ENCODE data around the gene PPP2R5D. TPM values are rescaled to one million over a fixed set of nuclear protein-coding genes. Genes with fewer than 3 reads are reported as not detected.

PPP2R5D gene
- total RNA-seq, 1 experiment from 2014 or later: 52.7 TPM

DNA sequence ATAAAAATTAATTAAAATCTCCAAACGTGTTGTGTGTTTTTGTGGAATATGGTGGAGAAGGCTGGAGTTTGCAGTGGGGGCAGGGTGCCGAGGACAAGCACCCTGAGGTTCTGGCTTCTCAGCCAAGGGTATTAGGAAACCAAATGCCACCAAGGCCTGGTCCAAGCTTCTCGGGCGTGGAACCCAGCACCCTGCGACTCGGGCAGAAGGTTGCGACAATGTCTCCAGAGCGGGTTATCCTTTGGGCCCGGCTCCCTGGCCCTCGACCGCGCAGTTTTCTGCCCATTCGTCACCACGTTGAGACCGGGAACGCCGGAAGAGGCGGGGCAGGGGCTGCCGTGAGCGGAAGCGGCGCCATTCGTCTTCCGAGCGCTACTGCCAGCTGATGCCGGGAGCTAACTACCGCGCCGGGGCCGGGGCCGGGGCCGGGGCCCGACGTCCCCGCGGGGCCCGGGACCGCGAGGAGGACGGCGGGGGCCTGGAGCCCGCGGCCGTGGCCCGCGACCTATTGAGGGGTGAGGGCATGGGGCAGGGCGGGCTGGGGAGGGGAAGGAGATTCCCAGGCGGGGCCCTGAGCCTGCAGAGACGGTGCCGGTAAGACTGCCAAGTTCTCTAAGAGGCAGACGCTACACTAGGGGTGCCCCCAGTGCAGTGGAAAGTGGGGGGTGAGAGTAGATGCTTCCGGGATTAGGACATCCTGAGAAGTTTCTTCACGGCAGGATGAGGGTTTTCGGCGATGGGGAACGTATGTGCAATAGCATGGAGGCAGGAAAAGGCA is 37.1 kb downstream of the PPP2R5D start, which contains the start of gene RRP36 (continued):
- TF ChIP-seq, protein P1, sequence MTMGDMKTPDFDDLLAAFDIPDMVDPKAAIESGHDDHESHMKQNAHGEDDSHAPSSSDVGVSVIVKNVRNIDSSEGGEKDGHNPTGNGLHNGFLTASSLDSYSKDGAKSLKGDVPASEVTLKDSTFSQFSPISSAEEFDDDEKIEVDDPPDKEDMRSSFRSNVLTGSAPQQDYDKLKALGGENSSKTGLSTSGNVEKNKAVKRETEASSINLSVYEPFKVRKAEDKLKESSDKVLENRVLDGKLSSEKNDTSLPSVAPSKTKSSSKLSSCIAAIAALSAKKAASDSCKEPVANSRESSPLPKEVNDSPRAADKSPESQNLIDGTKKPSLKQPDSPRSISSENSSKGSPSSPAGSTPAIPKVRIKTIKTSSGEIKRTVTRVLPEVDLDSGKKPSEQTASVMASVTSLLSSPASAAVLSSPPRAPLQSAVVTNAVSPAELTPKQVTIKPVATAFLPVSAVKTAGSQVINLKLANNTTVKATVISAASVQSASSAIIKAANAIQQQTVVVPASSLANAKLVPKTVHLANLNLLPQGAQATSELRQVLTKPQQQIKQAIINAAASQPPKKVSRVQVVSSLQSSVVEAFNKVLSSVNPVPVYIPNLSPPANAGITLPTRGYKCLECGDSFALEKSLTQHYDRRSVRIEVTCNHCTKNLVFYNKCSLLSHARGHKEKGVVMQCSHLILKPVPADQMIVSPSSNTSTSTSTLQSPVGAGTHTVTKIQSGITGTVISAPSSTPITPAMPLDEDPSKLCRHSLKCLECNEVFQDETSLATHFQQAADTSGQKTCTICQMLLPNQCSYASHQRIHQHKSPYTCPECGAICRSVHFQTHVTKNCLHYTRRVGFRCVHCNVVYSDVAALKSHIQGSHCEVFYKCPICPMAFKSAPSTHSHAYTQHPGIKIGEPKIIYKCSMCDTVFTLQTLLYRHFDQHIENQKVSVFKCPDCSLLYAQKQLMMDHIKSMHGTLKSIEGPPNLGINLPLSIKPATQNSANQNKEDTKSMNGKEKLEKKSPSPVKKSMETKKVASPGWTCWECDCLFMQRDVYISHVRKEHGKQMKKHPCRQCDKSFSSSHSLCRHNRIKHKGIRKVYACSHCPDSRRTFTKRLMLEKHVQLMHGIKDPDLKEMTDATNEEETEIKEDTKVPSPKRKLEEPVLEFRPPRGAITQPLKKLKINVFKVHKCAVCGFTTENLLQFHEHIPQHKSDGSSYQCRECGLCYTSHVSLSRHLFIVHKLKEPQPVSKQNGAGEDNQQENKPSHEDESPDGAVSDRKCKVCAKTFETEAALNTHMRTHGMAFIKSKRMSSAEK (CRISPR knock-in tag; IDR thresholded peaks at IDR 0.05; ENCODE audit: borderline replicate concordance): 0 out of 2 replicates have a peak, but pooled peaks have one; percentile 35
- TF ChIP-seq NFATC4 (CRISPR knock-in tag; IDR thresholded peaks at IDR 0.05): no peak
- TF ChIP-seq ZNF317 (CRISPR knock-in tag; IDR thresholded peaks at IDR 0.05; ENCODE audit: borderline replicate concordance, low read depth): no peak
- TF ChIP-seq ELF4 (CRISPR knock-in tag; IDR thresholded peaks at IDR 0.05; ENCODE audit: low read depth): no peak
- TF ChIP-seq GABPB1 (CRISPR knock-in tag; IDR thresholded peaks at IDR 0.05): peak; percentile 67

DNA sequence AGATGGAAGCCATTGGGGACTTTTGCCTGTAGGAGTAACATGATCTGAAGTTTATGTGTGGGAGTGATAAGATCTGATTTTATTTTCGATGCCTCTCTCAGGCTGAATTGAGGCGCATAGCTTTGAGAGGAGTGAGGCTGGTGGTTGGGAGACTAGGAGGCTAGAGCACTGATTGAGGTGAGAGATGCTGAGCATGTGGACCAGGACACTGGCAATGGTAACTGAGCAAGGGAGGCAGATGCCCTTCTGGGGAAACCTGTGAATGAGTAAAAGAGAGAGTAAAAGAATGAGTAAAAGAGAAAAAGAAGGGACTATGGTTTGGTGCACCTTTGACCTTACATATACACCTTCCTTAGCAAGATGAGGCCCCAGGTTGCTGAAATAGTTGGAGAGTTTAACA is 40.1 kb downstream of the PPP2R5D start:
- Mint-ChIP-seq H3K27me3 (ENCODE audit: low read depth) (no peaks in the 10 kb centered on the region), H3K4me1 (peaks cover 8% of the 10 kb centered on the region), H3K4me3 (no peak overlapping the region), H3K9me3 (no peaks in the 10 kb centered on the region), H3K27ac (peak overlapping the region; percentile 36), H3K36me3 (peaks cover 53% of the 10 kb centered on the region)
- DNase-seq (ENCODE audit: low spot score): no peak
- no peak for ATAC-seq
- POLR2A ChIA-PET: no interaction called here
- CTCF ChIA-PET: no interaction called here
- TF ChIP-seq, protein P2, sequence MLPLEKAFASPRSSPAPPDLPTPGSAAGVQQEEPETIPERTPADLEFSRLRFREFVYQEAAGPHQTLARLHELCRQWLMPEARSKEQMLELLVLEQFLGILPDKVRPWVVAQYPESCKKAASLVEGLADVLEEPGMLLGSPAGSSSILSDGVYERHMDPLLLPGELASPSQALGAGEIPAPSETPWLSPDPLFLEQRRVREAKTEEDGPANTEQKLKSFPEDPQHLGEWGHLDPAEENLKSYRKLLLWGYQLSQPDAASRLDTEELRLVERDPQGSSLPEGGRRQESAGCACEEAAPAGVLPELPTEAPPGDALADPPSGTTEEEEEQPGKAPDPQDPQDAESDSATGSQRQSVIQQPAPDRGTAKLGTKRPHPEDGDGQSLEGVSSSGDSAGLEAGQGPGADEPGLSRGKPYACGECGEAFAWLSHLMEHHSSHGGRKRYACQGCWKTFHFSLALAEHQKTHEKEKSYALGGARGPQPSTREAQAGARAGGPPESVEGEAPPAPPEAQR (CRISPR knock-in tag; IDR thresholded peaks at IDR 0.05): no peak
- TF ChIP-seq ZNF232 (CRISPR knock-in tag; IDR thresholded peaks at IDR 0.05) (no peak), ZNF416 (CRISPR knock-in tag; IDR thresholded peaks at IDR 0.05) (no peak), ATF1 (CRISPR knock-in tag; IDR thresholded peaks at IDR 0.05) (no peak), NFATC4 (CRISPR knock-in tag; IDR thresholded peaks at IDR 0.05) (no peak), FOXJ3 (CRISPR knock-in tag; IDR thresholded peaks at IDR 0.05; ENCODE audit: borderline replicate concordance) (no peak), SP1 (CRISPR knock-in tag; conservative IDR thresholded peaks at IDR 0.05) (no peak), MXD4 (CRISPR knock-in tag; IDR thresholded peaks at IDR 0.05; ENCODE audit: borderline replicate concordance) (no peak), ZNF138 (CRISPR knock-in tag; conservative IDR thresholded peaks at IDR 0.05) (no peak), JUN (CRISPR knock-in tag; IDR thresholded peaks at IDR 0.05) (no peak), NR1H2 (CRISPR knock-in tag; IDR thresholded peaks at IDR 0.05) (no peak), ZNF263 (CRISPR knock-in tag; IDR thresholded peaks at IDR 0.05; ENCODE audit: low read depth) (no peak), ZNF121 (CRISPR knock-in tag; IDR thresholded peaks at IDR 0.05) (no peak)
- TF ChIP-seq, protein P3, sequence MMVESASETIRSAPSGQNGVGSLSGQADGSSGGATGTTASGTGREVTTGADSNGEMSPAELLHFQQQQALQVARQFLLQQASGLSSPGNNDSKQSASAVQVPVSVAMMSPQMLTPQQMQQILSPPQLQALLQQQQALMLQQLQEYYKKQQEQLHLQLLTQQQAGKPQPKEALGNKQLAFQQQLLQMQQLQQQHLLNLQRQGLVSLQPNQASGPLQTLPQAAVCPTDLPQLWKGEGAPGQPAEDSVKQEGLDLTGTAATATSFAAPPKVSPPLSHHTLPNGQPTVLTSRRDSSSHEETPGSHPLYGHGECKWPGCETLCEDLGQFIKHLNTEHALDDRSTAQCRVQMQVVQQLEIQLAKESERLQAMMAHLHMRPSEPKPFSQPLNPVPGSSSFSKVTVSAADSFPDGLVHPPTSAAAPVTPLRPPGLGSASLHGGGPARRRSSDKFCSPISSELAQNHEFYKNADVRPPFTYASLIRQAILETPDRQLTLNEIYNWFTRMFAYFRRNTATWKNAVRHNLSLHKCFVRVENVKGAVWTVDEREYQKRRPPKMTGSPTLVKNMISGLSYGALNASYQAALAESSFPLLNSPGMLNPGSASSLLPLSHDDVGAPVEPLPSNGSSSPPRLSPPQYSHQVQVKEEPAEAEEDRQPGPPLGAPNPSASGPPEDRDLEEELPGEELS (CRISPR knock-in tag; IDR thresholded peaks at IDR 0.05): no peak
- TF ChIP-seq, protein P1 (CRISPR knock-in tag; IDR thresholded peaks at IDR 0.05; ENCODE audit: borderline replicate concordance): no peak
- TF ChIP-seq, protein P4, sequence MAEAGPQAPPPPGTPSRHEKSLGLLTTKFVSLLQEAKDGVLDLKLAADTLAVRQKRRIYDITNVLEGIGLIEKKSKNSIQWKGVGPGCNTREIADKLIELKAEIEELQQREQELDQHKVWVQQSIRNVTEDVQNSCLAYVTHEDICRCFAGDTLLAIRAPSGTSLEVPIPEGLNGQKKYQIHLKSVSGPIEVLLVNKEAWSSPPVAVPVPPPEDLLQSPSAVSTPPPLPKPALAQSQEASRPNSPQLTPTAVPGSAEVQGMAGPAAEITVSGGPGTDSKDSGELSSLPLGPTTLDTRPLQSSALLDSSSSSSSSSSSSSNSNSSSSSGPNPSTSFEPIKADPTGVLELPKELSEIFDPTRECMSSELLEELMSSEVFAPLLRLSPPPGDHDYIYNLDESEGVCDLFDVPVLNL (CRISPR knock-in tag; IDR thresholded peaks at IDR 0.05; ENCODE audit: borderline replicate concordance, low read depth): no peak
- TF ChIP-seq, protein P5, sequence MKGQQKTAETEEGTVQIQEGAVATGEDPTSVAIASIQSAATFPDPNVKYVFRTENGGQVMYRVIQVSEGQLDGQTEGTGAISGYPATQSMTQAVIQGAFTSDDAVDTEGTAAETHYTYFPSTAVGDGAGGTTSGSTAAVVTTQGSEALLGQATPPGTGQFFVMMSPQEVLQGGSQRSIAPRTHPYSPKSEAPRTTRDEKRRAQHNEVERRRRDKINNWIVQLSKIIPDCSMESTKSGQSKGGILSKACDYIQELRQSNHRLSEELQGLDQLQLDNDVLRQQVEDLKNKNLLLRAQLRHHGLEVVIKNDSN (CRISPR knock-in tag; IDR thresholded peaks at IDR 0.05): no peak
- TF ChIP-seq, protein P6, sequence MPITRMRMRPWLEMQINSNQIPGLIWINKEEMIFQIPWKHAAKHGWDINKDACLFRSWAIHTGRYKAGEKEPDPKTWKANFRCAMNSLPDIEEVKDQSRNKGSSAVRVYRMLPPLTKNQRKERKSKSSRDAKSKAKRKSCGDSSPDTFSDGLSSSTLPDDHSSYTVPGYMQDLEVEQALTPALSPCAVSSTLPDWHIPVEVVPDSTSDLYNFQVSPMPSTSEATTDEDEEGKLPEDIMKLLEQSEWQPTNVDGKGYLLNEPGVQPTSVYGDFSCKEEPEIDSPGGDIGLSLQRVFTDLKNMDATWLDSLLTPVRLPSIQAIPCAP (CRISPR knock-in tag; IDR thresholded peaks at IDR 0.05): no peak

Measured in WTC11 (cell line).